Measurements from ENCODE around the gene CHRNA10.

DNA sequence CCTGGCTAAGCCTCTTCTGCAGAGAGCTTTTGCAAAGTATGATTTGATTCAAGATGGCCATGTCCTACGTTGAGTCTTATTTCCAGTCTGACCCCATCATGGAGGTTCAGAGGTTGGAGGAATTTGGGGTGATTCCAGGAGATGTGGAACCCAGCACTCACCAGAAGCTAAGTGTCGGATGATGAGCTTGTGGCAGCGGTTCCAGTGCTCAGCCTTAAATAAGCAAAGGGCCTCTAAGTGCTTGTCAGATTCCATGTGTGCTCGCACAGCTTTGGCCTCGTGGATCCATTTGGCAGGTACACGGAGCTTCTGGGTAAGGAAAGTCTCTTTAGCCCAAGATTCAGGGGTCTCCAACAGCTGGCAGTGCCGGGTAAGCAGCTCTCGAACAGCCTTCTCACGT is 11.9 kb upstream of the CHRNA10 start:
- TF ChIP-seq CTCF (IDR thresholded peaks at IDR 0.05) (no peak), POLR2A (IDR thresholded peaks at IDR 0.05) (no peak)

Data from Peyer's patch (tissue), 4 donors.